Choroid plexus epithelial cell (primary cell): ENCODE results near the gene SMTNL2.

ENCODE experiments used
- DNase-seq: peaks from one replicate; pipeline ENCODE4 v3.0.0-alpha.2; 2010; ENCODE audit warnings: low read depth
- H3K4me3 ChIP-seq: 2 replicates; pipeline ENCODE4 v1.5.1; 2011; ENCODE audit warnings: low read depth, mild to moderate bottlenecking, control low read depth, low read length, moderate library complexity
- CTCF ChIP-seq: conservative IDR thresholded peaks from 2 replicates; pipeline ENCODE4 v1.5.1; 2011; ENCODE audit warnings: low read depth, mild to moderate bottlenecking, control low read depth, inconsistent platforms, low read length, moderate library complexity

SMTNL2 gene

GRCh38 chr17:4560837-4561256 is 23.5 kb upstream of the SMTNL2 start:
- no peak overlapping the region for H3K4me3 ChIP-seq
- peak; percentile 40 for DNase-seq
- TF ChIP-seq CTCF: peak; percentile 39

- no peak overlapping the region for H3K4me3 ChIP-seq
- TF ChIP-seq CTCF: no peak
- DNase-seq: no peak
These were observed 22.0 kb upstream of the SMTNL2 start for GRCh38 chr17:4562015-4562969.

GRCh38 chr17:4565209-4566141 is 18.9 kb upstream of the SMTNL2 start:
- H3K4me3 ChIP-seq: no peak overlapping the region
- TF ChIP-seq CTCF: peak; percentile 92
- peak; percentile 88 for DNase-seq

- peak; percentile 66 for DNase-seq
- TF ChIP-seq CTCF: peak; percentile 87
- no peak overlapping the region for H3K4me3 ChIP-seq
These were observed 17.5 kb upstream of the SMTNL2 start for GRCh38 chr17:4566785-4567184.

GRCh38 chr17:4569591-4569990 is 14.7 kb upstream of the SMTNL2 start:
- DNase-seq: no peak
- H3K4me3 ChIP-seq: no peak overlapping the region
- no peak for TF ChIP-seq CTCF

GRCh38 chr17:4572131-4572530 is 12.2 kb upstream of the SMTNL2 start:
- H3K4me3 ChIP-seq: no peak overlapping the region
- DNase-seq: no peak
- no peak for TF ChIP-seq CTCF
